Skeletal muscle satellite cell (primary cell): Measurements from ENCODE around the gene NKAIN4. TPM values are rescaled to one million over a fixed set of nuclear protein-coding genes. Genes with fewer than 3 reads are reported as not detected.

Source experiments
- H3K27me3 ChIP-seq: 2 replicates; pipeline ENCODE4 v1.7.0; 2013; ENCODE audit warnings: low read length; ENCODE audit not compliant: control insufficient read depth, insufficient read depth
- H3K36me3 ChIP-seq: 2 replicates; pipeline ENCODE4 v1.7.0; 2013; ENCODE audit warnings: mild to moderate bottlenecking, control low read depth, low read length; ENCODE audit not compliant: insufficient read depth
- H3K4me1 ChIP-seq: 2 replicates; pipeline ENCODE4 v1.7.0; 2013; ENCODE audit warnings: low read length; ENCODE audit not compliant: control insufficient read depth, insufficient read depth
- H3K4me2 ChIP-seq: 2 replicates; pipeline ENCODE4 v1.7.0; 2013; ENCODE audit warnings: mild to moderate bottlenecking, low read length
- H3K4me3 ChIP-seq: 2 replicates; pipeline ENCODE4 v1.7.0; 2013; ENCODE audit warnings: low read length
- H3K9ac ChIP-seq: 2 replicates; pipeline ENCODE4 v1.7.0; 2013; ENCODE audit warnings: mild to moderate bottlenecking, low read depth, low read length, moderate library complexity
- H3K9me3 ChIP-seq: replicated peaks from 2 replicates; pipeline ENCODE4 v1.7.0; 2013; ENCODE audit warnings: mild to moderate bottlenecking, control low read depth, low read length
- total RNA-seq: library from RNA; depleted of rRNA; stranded (reverse); fragments of >200 nt; gene quantifications from 2 replicates; pipeline ENCODE4 v1.2.3, GENCODE V29; 2012; rRNA removed

NKAIN4 gene
- 0.22 TPM in 1 of 2 replicates, not detected in the other for total RNA-seq

GRCh38 chr20:63254232-63254605, at the start of gene NKAIN4:
Gene NKAIN4, minus strand, starts transcription at chr20:63254463. Its CDS starts 13 bp downstream, at chr20:63254450.
- Histone ChIP-seq H3K27me3 (peaks cover 75% of the 10 kb centered on the region), H3K9ac (no peak within 1 kb of the TSS), H3K4me1 (no peaks in the 10 kb centered on the region), H3K36me3 (no peaks in the 10 kb centered on the region), H3K9me3 (no peaks in the 10 kb centered on the region), H3K4me2 (no peak within 1 kb of the TSS), H3K4me3 (no peak within 1 kb of the TSS)

GRCh38 chr20:63303095-63303666, 48.9 kb upstream of the NKAIN4 start:
- Histone ChIP-seq H3K9me3 (no peaks in the 10 kb centered on the region), H3K36me3 (no peaks in the 10 kb centered on the region), H3K9ac (no peak overlapping the region), H3K27me3 (peaks cover 51% of the 10 kb centered on the region), H3K4me1 (no peaks in the 10 kb centered on the region), H3K4me2 (no peak overlapping the region), H3K4me3 (no peak overlapping the region)

- H3K9ac ChIP-seq: no peak overlapping the region
- peaks cover 38% of the 10 kb centered on the region for H3K27me3 ChIP-seq
- H3K4me2 ChIP-seq: no peak overlapping the region
- no peak overlapping the region for H3K4me3 ChIP-seq
- H3K9me3 ChIP-seq: no peaks in the 10 kb centered on the region
- H3K36me3 ChIP-seq: no peaks in the 10 kb centered on the region
- H3K4me1 ChIP-seq: no peaks in the 10 kb centered on the region
Measured at GRCh38 chr20:63301671-63302070, 47.4 kb upstream of the NKAIN4 start.

GRCh38 chr20:63298731-63299312, 44.6 kb upstream of the NKAIN4 start:
- H3K4me2 ChIP-seq: no peak overlapping the region
- peaks cover 42% of the 10 kb centered on the region for H3K27me3 ChIP-seq

GRCh38 chr20:63297796-63298572, 43.7 kb upstream of the NKAIN4 start:
- Histone ChIP-seq H3K4me1 (no peaks in the 10 kb centered on the region), H3K4me3 (no peak overlapping the region), H3K9ac (no peak overlapping the region), H3K36me3 (no peaks in the 10 kb centered on the region), H3K27me3 (peaks cover 39% of the 10 kb centered on the region), H3K4me2 (no peak overlapping the region), H3K9me3 (no peaks in the 10 kb centered on the region)

More at GRCh38 chr20:63298731-63299312, 44.6 kb upstream of the NKAIN4 start:
- Histone ChIP-seq H3K4me3 (no peak overlapping the region), H3K9me3 (no peaks in the 10 kb centered on the region), H3K4me1 (no peaks in the 10 kb centered on the region), H3K36me3 (no peaks in the 10 kb centered on the region), H3K9ac (no peak overlapping the region)

GRCh38 chr20:63297371-63297781, 43.1 kb upstream of the NKAIN4 start:
- Histone ChIP-seq H3K9me3 (no peaks in the 10 kb centered on the region), H3K9ac (no peak overlapping the region), H3K36me3 (no peaks in the 10 kb centered on the region), H3K4me2 (no peak overlapping the region), H3K27me3 (peaks cover 33% of the 10 kb centered on the region), H3K4me1 (no peaks in the 10 kb centered on the region), H3K4me3 (no peak overlapping the region)

GRCh38 chr20:63296531-63297299, 42.5 kb upstream of the NKAIN4 start:
- no peaks in the 10 kb centered on the region for H3K4me1 ChIP-seq
- H3K27me3 ChIP-seq: peaks cover 33% of the 10 kb centered on the region
- no peak overlapping the region for H3K4me2 ChIP-seq
- no peak overlapping the region for H3K9ac ChIP-seq
- H3K36me3 ChIP-seq: no peaks in the 10 kb centered on the region
- no peaks in the 10 kb centered on the region for H3K9me3 ChIP-seq
- H3K4me3 ChIP-seq: no peak overlapping the region

GRCh38 chr20:63295846-63296245, 41.6 kb upstream of the NKAIN4 start:
- H3K9me3 ChIP-seq: no peaks in the 10 kb centered on the region
- no peak overlapping the region for H3K4me3 ChIP-seq
- H3K4me2 ChIP-seq: no peak overlapping the region
- no peaks in the 10 kb centered on the region for H3K36me3 ChIP-seq
- peaks cover 27% of the 10 kb centered on the region for H3K27me3 ChIP-seq
- no peak overlapping the region for H3K9ac ChIP-seq
- H3K4me1 ChIP-seq: peaks cover 2% of the 10 kb centered on the region

GRCh38 chr20:63295422-63295821, 41.2 kb upstream of the NKAIN4 start:
- Histone ChIP-seq H3K4me3 (no peak overlapping the region), H3K36me3 (no peaks in the 10 kb centered on the region), H3K4me1 (peaks cover 6% of the 10 kb centered on the region), H3K27me3 (peaks cover 27% of the 10 kb centered on the region), H3K9ac (no peak overlapping the region), H3K4me2 (no peak overlapping the region), H3K9me3 (no peaks in the 10 kb centered on the region)

GRCh38 chr20:63295018-63295417, 40.8 kb upstream of the NKAIN4 start:
- Histone ChIP-seq H3K4me2 (no peak overlapping the region), H3K27me3 (peaks cover 25% of the 10 kb centered on the region), H3K9me3 (no peaks in the 10 kb centered on the region), H3K9ac (no peak overlapping the region), H3K4me1 (peaks cover 6% of the 10 kb centered on the region), H3K4me3 (no peak overlapping the region), H3K36me3 (no peaks in the 10 kb centered on the region)

GRCh38 chr20:63294536-63294900, 40.3 kb upstream of the NKAIN4 start:
- H3K36me3 ChIP-seq: no peaks in the 10 kb centered on the region
- no peak overlapping the region for H3K4me3 ChIP-seq
- H3K27me3 ChIP-seq: peaks cover 25% of the 10 kb centered on the region
- H3K4me2 ChIP-seq: no peak overlapping the region
- H3K9me3 ChIP-seq: no peaks in the 10 kb centered on the region
- no peak overlapping the region for H3K9ac ChIP-seq
- H3K4me1 ChIP-seq: peaks cover 6% of the 10 kb centered on the region
